ENCODE data around the gene SMIM26.

SMIM26 gene

DNA sequence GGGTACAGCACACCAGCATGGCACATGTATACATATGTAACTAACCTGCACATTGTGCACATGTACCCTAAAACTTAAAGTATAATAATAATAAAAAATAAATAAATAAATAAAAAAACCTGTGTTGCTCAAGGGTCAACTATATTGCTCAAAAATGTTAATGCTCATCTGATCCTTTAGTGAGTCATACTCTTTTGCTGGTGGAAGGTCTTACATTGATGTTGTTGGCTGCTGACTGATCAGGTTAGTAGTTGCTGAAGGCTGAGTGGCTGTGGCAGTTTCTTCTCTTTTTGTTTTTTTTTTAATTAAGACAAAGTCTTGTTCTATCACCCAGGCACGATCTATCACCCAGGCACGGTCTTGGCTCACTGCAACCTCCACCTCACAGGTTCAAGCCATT, 29.6 kb upstream of the SMIM26 start:
- peaks cover 43% of the 10 kb centered on the region for H3K36me3 ChIP-seq (ENCODE audit: control insufficient read depth, low read depth, low read length)

DNA sequence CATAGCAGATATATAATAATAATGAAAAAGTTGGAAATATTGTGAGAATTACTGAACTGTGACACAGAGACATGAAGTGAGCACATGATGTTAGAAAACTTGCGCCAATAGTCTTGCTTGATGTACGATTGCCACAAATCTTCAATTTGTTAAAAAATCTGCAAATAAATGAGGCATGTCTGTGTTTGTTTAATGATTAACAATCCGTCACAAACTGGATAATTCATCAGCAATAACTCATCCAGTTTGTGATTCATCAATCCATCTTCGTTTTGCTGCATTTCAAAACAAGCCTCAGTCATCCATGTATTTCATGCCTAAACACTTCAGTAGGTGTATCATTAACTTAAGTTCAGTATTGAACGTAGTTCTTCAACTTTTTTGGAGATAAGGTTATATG, 25.5 kb upstream of the SMIM26 start:
- no peak overlapping the region for H3K27ac ChIP-seq (ENCODE audit: low read length)
- no peaks in the 10 kb centered on the region for H3K4me1 ChIP-seq (ENCODE audit: control insufficient read depth, low read depth, low read length)
- no peak overlapping the region for H3K4me3 ChIP-seq (ENCODE audit: low read length)
- H3K27me3 ChIP-seq (ENCODE audit: control insufficient read depth, insufficient read depth, low read length) = no peaks in the 10 kb centered on the region
- no peaks in the 10 kb centered on the region for H3K9me3 ChIP-seq (ENCODE audit: control insufficient read depth, low read depth, low read length)
- H3K36me3 ChIP-seq (ENCODE audit: control insufficient read depth, low read depth, low read length) = peaks cover 43% of the 10 kb centered on the region
- H3K9ac ChIP-seq (ENCODE audit: low read length) = no peak overlapping the region

More for the DNA sequence above, 29.6 kb upstream of the SMIM26 start:
- Histone ChIP-seq H3K27ac (ENCODE audit: low read length) (no peak overlapping the region), H3K9ac (ENCODE audit: low read length) (no peak overlapping the region), H3K9me3 (ENCODE audit: control insufficient read depth, low read depth, low read length) (no peaks in the 10 kb centered on the region), H3K4me3 (ENCODE audit: low read length) (no peak overlapping the region), H3K4me1 (ENCODE audit: control insufficient read depth, low read depth, low read length) (no peaks in the 10 kb centered on the region), H3K27me3 (ENCODE audit: control insufficient read depth, insufficient read depth, low read length) (no peaks in the 10 kb centered on the region)

DNA sequence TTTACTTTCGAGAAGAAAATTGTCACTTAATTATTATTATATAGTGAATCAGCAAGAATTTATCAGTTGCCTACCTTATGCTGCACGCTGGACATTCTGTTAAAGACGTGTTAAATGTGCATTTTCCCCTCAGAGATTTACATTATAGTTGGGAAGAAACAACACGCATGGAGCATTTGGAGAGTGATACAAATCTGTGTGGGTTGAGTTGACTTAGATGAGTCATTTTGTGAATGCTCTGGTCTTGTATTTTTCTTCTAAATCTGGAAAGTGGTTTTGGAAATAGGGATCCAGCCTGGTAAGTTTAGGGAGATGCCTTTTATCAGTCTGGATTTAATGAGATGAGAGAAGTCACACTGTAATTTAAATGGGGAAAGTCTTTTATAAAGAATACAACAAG, 24.0 kb upstream of the SMIM26 start:
- Histone ChIP-seq H3K36me3 (ENCODE audit: control insufficient read depth, low read depth, low read length) (peaks cover 48% of the 10 kb centered on the region), H3K27ac (ENCODE audit: low read length) (no peak overlapping the region), H3K4me3 (ENCODE audit: low read length) (no peak overlapping the region)

DNA sequence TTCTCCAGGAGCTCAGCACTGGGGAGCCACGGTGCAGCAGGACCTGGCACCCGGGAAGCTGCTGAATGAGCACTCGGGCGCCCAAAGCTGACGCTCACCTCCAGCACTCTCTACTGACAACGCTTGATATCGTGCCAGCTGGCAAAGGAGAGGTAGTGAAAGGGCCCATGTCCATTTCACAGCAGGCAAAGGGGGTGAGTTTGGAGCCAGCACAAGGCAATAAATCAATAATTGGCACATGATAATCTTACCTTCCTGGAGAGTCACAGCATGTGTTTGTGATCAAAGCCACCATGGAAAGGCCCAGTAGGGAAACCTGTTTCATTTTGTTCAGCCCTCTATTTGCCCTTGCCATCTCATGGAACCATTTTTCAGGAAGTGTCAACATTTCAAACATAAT, 23.3 kb upstream of the SMIM26 start:
- Histone ChIP-seq H3K4me3 (ENCODE audit: low read length) (no peak overlapping the region), H3K27me3 (ENCODE audit: control insufficient read depth, insufficient read depth, low read length) (no peaks in the 10 kb centered on the region), H3K27ac (ENCODE audit: low read length) (no peak overlapping the region), H3K36me3 (ENCODE audit: control insufficient read depth, low read depth, low read length) (peaks cover 48% of the 10 kb centered on the region), H3K9ac (ENCODE audit: low read length) (no peak overlapping the region), H3K4me1 (ENCODE audit: control insufficient read depth, low read depth, low read length) (no peaks in the 10 kb centered on the region), H3K9me3 (ENCODE audit: control insufficient read depth, low read depth, low read length) (no peaks in the 10 kb centered on the region)

More for the DNA sequence above, 24.0 kb upstream of the SMIM26 start:
- H3K9me3 ChIP-seq (ENCODE audit: control insufficient read depth, low read depth, low read length) = no peaks in the 10 kb centered on the region
- H3K9ac ChIP-seq (ENCODE audit: low read length) = no peak overlapping the region
- H3K27me3 ChIP-seq (ENCODE audit: control insufficient read depth, insufficient read depth, low read length) = no peaks in the 10 kb centered on the region
- H3K4me1 ChIP-seq (ENCODE audit: control insufficient read depth, low read depth, low read length) = no peaks in the 10 kb centered on the region

DNA sequence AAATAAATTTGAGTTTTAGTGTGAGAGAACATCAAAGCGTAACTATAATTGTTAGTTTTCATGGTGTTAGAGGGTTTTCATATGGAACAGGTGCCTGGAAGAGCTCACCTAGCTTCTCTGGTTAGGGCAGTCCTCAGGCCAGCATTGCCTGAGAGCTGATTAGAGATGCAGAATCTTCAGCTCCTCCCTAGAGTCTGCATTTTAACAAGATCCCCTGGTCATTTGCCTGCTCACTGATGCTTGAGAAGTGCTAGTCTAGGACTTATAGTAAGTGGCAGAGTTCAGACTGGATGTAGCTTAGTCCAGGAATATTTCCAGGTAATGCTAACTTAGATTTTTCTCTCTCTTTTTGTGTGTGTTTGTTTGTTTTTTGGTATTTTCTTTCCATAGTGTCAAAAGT, 21.7 kb upstream of the SMIM26 start:
- no peak overlapping the region for H3K27ac ChIP-seq (ENCODE audit: low read length)
- peaks cover 61% of the 10 kb centered on the region for H3K36me3 ChIP-seq (ENCODE audit: control insufficient read depth, low read depth, low read length)
- no peaks in the 10 kb centered on the region for H3K27me3 ChIP-seq (ENCODE audit: control insufficient read depth, insufficient read depth, low read length)
- no peak overlapping the region for H3K9ac ChIP-seq (ENCODE audit: low read length)
- H3K4me1 ChIP-seq (ENCODE audit: control insufficient read depth, low read depth, low read length) = no peaks in the 10 kb centered on the region
- H3K9me3 ChIP-seq (ENCODE audit: control insufficient read depth, low read depth, low read length) = no peaks in the 10 kb centered on the region
- no peak overlapping the region for H3K4me3 ChIP-seq (ENCODE audit: low read length)

DNA sequence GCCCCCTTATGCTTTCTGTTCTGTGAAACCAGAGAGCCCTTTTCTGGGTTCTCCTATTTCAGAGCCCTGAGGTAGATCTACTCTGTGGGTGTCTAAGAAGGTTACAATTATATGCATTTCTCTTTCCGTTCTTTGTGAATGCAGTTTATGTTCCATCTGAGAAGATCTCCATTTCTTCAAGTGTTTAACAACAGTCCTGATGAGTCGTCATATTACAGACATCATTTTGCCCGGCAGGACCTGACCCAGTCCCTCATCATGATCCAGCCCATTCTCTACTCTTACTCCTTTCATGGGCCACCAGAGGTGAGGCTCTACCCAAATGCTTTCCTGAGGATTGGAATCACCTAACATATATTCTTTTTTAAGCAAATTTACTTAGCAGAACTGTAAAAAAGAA, 18.8 kb upstream of the SMIM26 start:
- no peak overlapping the region for H3K9ac ChIP-seq (ENCODE audit: low read length)
- H3K4me1 ChIP-seq (ENCODE audit: control insufficient read depth, low read depth, low read length) = no peaks in the 10 kb centered on the region
- no peaks in the 10 kb centered on the region for H3K27me3 ChIP-seq (ENCODE audit: control insufficient read depth, insufficient read depth, low read length)
- no peaks in the 10 kb centered on the region for H3K9me3 ChIP-seq (ENCODE audit: control insufficient read depth, low read depth, low read length)
- no peak overlapping the region for H3K27ac ChIP-seq (ENCODE audit: low read length)
- H3K4me3 ChIP-seq (ENCODE audit: low read length) = no peak overlapping the region
- peaks cover 60% of the 10 kb centered on the region for H3K36me3 ChIP-seq (ENCODE audit: control insufficient read depth, low read depth, low read length)

DNA sequence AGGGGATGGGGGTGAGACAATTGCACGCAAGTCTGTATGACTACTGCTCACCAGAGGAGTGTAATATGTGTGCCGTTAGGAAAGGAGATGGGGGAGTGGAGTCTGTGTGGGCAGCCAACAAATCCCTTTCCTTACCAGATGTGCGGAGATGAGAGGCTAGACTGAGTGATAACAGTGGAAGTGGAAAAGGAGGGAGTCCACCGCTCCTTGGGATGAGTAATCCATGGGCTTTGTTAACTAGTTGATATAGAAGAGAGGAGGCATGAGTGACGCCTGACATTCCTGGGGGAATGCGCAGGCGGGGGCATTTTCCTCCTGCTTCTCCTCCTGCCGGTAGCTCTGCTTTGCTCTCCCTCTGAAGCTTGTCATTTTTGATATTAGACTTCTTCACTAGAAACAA, 13.5 kb upstream of the SMIM26 start:
- Histone ChIP-seq H3K36me3 (ENCODE audit: control insufficient read depth, low read depth, low read length) (peaks cover 55% of the 10 kb centered on the region), H3K9me3 (ENCODE audit: control insufficient read depth, low read depth, low read length) (no peaks in the 10 kb centered on the region), H3K27me3 (ENCODE audit: control insufficient read depth, insufficient read depth, low read length) (no peaks in the 10 kb centered on the region), H3K4me1 (ENCODE audit: control insufficient read depth, low read depth, low read length) (no peaks in the 10 kb centered on the region), H3K4me3 (ENCODE audit: low read length) (no peak overlapping the region), H3K9ac (ENCODE audit: low read length) (no peak overlapping the region), H3K27ac (ENCODE audit: low read length) (no peak overlapping the region)

DNA sequence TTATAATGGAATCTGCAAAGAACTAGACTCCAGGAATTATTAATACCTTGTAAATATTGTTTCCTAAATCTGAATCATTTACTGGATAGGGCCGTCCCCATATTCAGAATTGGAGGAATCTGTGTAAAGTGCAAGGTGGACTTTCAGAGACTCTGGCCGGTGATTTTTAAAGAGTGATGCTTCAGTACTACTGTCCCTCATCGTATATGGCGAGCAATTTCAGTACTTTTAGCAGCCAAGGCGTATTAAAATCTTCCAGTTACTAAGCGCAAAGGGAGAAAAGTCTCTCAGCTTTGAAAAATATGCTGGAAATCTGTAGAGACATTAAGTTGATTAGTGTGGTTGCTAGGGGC, 483 bp downstream of the SMIM26 start:
- Histone ChIP-seq H3K4me1 (ENCODE audit: control insufficient read depth, low read depth, low read length) (no peaks in the 10 kb centered on the region), H3K4me3 (ENCODE audit: low read length) (peak overlapping the region; percentile 98), H3K36me3 (ENCODE audit: control insufficient read depth, low read depth, low read length) (peaks cover 14% of the 10 kb centered on the region), H3K9ac (ENCODE audit: low read length) (peak overlapping the region; percentile 91), H3K27me3 (ENCODE audit: control insufficient read depth, insufficient read depth, low read length) (no peaks in the 10 kb centered on the region), H3K27ac (ENCODE audit: low read length) (peak overlapping the region; percentile 38), H3K9me3 (ENCODE audit: control insufficient read depth, low read depth, low read length) (no peaks in the 10 kb centered on the region)

DNA sequence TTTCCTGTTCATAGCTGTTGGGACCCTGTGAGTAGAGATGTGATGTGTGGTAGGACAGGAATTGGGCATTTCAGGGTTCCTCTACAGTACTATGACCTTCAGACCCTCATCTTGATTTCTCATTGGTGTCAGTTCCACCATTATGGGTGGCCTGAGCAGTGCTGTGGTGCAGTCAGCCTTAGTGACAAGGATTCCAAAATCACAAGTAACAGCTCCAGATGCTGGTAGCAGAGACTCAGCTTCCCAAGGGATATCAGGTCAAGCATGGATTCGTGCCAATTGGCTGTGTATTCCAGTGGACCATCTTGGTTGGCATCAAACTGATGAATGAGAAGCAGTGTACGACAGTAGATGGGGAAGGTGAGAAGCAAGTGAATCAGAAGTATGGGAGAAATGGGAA, 3.8 kb downstream of the SMIM26 start:
- Histone ChIP-seq H3K4me3 (ENCODE audit: low read length) (no peak overlapping the region), H3K27me3 (ENCODE audit: control insufficient read depth, insufficient read depth, low read length) (no peaks in the 10 kb centered on the region), H3K4me1 (ENCODE audit: control insufficient read depth, low read depth, low read length) (no peaks in the 10 kb centered on the region), H3K9me3 (ENCODE audit: control insufficient read depth, low read depth, low read length) (no peaks in the 10 kb centered on the region), H3K27ac (ENCODE audit: low read length) (no peak overlapping the region), H3K9ac (ENCODE audit: low read length) (no peak overlapping the region), H3K36me3 (ENCODE audit: control insufficient read depth, low read depth, low read length) (peaks cover 14% of the 10 kb centered on the region)

DNA sequence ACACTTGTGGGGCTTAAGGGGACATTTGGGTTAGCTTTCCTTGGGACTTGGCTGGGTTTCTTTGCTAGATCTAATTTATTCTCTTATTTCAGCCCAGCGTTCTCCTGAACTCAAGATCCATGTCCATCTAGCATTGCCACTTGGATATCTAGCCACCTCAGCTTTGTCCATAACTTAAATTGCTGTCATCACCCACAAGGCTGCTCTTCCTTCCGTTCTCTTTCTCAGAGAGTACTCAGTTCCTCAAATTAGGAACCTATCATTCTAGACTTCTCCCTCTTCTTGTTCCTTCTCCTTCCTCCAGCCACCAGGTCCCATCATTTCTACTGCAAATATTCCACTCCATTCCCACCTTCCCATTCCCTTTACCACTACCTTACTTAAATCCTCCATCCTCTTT, 4.3 kb downstream of the SMIM26 start:
- H3K27me3 ChIP-seq (ENCODE audit: control insufficient read depth, insufficient read depth, low read length) = no peaks in the 10 kb centered on the region
- H3K36me3 ChIP-seq (ENCODE audit: control insufficient read depth, low read depth, low read length) = peaks cover 14% of the 10 kb centered on the region
- H3K27ac ChIP-seq (ENCODE audit: low read length) = no peak overlapping the region
- H3K9ac ChIP-seq (ENCODE audit: low read length) = no peak overlapping the region
- H3K4me3 ChIP-seq (ENCODE audit: low read length) = no peak overlapping the region
- no peaks in the 10 kb centered on the region for H3K4me1 ChIP-seq (ENCODE audit: control insufficient read depth, low read depth, low read length)
- no peaks in the 10 kb centered on the region for H3K9me3 ChIP-seq (ENCODE audit: control insufficient read depth, low read depth, low read length)

DNA sequence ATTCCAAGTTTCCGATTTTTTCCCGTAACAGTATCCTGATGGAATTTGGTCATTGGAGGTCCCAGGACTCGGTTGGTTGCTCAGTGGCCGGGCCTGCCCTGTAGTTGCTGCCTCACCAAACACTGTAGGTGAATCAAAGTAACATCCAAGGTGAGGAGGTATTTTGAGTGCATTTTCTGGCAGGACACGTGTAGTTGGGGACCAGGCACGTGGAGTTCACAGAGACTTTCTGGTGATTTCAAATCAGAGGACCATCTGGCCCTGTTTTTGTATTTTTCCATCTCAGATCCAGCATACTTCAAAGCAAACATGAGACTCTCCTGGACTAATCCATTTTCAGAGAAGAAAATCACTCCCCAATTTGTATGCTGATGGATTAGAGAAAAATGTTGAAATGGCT, 10.7 kb downstream of the SMIM26 start:
- Histone ChIP-seq H3K9ac (ENCODE audit: low read length) (no peak overlapping the region), H3K27me3 (ENCODE audit: control insufficient read depth, insufficient read depth, low read length) (no peaks in the 10 kb centered on the region)

DNA sequence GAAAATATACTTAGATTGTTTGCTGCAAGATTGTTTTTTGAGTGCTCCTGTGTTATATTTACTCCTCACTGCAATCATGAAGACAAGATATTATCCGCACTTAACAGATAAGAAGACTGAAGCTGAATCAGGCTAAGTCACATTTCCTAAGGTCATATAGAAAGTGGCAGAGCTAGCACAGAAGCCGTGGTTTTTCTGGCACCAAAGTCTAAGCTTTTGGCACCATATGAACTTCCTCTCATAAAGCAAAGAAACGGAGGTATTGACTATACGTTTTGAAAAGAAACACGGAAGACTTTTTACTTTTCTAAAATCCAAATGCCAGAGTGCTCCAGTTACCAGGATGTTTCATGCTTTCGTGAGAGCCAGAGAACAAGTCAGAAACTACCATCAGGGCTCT, 11.3 kb downstream of the SMIM26 start:
- no peak overlapping the region for H3K4me3 ChIP-seq (ENCODE audit: low read length)
- H3K36me3 ChIP-seq (ENCODE audit: control insufficient read depth, low read depth, low read length) = no peaks in the 10 kb centered on the region
- H3K9me3 ChIP-seq (ENCODE audit: control insufficient read depth, low read depth, low read length) = no peaks in the 10 kb centered on the region
- H3K27ac ChIP-seq (ENCODE audit: low read length) = no peak overlapping the region
- H3K27me3 ChIP-seq (ENCODE audit: control insufficient read depth, insufficient read depth, low read length) = no peaks in the 10 kb centered on the region
- no peak overlapping the region for H3K9ac ChIP-seq (ENCODE audit: low read length)
- no peaks in the 10 kb centered on the region for H3K4me1 ChIP-seq (ENCODE audit: control insufficient read depth, low read depth, low read length)

More for the DNA sequence above, 10.7 kb downstream of the SMIM26 start:
- H3K27ac ChIP-seq (ENCODE audit: low read length) = no peak overlapping the region
- no peaks in the 10 kb centered on the region for H3K36me3 ChIP-seq (ENCODE audit: control insufficient read depth, low read depth, low read length)
- no peaks in the 10 kb centered on the region for H3K4me1 ChIP-seq (ENCODE audit: control insufficient read depth, low read depth, low read length)
- no peaks in the 10 kb centered on the region for H3K9me3 ChIP-seq (ENCODE audit: control insufficient read depth, low read depth, low read length)
- H3K4me3 ChIP-seq (ENCODE audit: low read length) = no peak overlapping the region

All from iPS-18a (cell line).